Glomerular visceral epithelial cell (primary cell): Measurements from ENCODE around the gene SGSM2.

Source experiments
- DNase-seq: peaks from one replicate; pipeline ENCODE4 v3.0.0-alpha.2; 2016; ENCODE audit errors: extremely low spot score

The SGSM2 gene

DNA sequence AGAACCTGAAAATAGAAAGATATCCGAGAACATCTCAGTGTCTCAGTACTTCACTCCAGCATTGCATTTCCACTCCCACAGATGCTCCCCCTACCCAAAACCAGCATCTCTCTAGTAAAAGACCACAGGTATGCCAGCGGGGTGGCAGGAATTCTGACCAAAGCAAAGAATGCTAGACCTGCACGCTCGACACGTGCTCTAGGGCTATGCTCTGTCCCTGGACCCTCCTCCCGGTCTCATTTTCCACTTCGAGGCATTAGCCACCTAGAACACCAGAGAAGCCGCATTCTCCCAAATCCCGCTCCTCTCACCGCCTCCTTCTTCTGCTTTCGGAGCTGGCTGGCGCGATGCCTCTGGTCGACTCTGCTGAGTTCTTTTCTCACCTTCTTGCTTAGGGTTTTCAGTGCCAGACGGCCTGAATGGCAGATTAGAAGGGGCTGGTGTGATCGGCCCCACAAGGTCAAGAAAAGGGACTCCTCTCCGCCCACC lies 1.5 kb upstream of the SGSM2 start:
- DNase-seq, result peak; percentile 47

DNA sequence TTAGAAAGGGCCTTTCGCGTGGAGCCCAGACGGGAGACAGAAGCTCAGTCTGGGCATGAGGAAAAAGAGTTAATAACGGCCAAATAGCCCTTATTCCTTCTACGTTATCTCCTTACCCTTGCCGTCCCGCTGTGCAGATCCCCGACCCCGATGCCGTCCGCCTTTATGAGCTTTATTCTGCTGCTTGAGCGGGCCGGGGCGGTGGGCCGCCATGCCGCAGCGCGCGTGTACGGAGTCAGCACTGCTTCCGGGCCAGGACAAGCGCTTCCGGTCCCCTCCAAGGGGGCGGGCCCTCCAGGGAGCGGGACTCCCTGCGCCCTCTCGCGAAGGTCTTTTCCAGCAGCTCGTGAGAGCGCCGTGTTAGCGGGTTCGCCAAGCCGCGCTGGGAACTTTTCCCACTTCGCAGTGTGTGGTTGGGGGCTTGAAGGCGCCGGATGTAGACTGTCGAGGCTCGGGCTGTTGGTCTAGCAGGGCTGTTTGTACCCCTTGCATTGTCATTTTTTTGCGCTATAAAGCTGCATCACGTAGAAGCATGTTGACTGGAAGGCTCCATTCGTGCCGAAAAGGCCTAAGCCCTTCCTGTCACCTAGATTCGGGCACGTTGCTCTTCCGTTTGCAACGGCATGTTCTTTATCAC lies 968 bp upstream of the SGSM2 start, which contains the start of gene TSR1:
Gene TSR1, minus strand, starts transcription at position 243 of the 637 bp plus-strand sequence. Its CDS starts 30 bp downstream, at position 213.
- peak; percentile 89 for DNase-seq

DNA sequence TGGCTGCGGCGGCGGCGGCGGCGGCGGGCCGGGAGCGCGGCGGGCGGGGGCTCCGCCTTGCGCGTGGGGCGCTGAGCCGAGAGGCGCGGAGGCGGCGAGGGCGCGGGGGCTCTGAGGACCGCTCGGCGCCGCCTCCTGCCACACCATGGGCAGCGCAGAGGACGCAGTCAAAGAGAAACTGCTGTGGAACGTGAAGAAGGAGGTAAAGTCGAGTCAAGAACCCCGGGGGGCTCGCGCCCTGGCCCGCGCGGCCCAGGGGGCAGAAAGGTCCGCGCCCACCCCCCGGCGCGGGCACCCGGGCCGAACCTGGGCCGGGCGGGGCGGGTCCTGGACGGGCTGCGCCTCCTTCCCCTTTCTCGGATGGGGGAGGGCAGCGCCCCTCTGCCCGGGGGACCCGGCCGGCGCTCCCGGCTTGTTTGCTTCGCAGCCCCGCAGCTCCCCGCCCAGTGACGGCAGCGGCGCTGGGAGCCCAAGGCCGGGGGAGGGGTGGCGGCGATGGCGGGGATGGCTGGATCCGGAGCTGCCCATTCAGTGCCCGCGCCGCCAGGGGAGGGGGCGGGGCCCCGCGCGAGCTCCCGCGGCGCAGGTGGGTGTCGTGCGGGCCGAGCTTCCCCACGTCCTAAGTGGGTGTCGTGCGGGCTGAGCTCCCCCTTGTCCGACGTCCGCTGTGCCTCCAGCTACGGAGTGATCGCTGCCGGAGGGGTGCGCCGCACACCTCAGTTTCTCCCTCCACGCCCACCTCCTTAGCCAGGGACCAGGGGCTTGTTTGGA lies 428 bp downstream of the SGSM2 start:
- peak; percentile 74 for DNase-seq

DNA sequence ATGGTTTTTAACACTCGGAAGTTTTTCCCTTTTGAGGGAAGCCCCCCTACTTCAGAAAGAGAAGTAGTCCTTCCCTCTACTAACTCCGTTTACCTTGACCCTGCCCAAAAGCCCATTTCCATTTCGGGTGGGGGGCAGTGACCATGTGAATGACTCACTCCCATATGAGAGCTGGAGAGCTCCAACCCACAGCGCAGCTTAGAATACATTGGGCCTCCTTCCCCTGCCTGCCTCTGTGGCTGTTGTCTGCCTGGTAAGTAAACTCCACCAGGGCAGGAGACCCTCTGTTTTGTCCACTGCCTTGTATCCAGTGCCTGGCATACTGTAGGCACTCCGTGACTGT lies 985 bp downstream of the SGSM2 start:
- peak; percentile 20 for DNase-seq

DNA sequence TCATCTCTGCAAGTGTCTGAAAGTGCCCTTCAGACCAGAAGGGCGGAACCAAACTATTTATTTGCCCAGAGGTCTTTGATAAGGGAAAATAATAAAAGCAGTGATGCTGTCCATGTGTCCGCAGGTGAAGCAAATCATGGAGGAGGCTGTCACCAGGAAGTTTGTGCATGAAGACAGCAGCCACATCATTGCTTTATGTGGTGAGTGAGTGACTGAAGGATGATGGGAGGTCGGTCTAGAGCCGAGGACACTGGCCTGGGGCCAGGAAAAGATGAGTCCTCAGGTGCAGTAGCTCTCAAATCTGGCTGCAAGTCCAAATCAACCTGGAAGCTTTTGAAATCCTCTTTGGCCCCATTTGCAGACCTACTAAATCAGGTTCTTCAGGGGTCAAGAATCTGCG lies 6.1 kb downstream of the SGSM2 start:
- DNase-seq, result no peak

DNA sequence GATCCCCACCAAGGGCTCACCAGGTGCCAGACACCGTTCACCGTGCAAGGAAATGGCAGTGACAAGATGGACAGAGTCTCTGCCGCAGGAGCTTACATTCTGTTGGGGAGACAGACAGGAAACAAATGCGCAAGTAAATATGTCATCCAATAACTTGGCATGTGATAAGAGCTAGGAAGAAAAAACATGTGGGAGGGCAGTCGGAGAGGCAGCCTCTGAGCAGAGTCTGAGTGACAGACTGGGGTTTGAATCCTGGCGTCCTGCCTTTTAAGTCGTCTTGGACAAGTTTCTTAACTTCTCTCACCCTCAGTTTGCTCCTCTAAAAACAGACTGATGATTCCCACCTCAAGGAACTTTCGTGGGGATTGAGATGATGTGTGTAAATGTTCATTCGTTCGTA lies 7.2 kb downstream of the SGSM2 start:
- no peak for DNase-seq

DNA sequence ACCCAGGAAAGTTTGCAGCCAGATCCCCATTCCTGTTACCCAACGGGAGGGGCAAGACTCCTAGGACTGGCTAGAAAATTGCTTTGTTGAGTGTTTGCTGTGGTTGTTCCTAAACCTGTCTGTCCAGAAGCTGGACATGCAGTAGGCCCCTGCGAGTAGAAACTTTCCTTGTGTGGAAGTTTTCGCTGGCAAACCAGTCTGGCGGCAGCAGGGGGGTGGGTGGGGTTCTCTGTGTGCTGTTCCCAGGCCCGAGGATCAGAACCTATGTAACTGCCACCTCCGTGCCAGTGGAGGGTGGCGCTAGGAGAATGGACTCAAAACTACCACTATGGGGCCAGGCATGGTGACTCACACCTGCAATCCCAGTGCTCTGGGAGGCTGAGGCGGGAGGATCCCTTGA lies 9.2 kb downstream of the SGSM2 start:
- no peak for DNase-seq

DNA sequence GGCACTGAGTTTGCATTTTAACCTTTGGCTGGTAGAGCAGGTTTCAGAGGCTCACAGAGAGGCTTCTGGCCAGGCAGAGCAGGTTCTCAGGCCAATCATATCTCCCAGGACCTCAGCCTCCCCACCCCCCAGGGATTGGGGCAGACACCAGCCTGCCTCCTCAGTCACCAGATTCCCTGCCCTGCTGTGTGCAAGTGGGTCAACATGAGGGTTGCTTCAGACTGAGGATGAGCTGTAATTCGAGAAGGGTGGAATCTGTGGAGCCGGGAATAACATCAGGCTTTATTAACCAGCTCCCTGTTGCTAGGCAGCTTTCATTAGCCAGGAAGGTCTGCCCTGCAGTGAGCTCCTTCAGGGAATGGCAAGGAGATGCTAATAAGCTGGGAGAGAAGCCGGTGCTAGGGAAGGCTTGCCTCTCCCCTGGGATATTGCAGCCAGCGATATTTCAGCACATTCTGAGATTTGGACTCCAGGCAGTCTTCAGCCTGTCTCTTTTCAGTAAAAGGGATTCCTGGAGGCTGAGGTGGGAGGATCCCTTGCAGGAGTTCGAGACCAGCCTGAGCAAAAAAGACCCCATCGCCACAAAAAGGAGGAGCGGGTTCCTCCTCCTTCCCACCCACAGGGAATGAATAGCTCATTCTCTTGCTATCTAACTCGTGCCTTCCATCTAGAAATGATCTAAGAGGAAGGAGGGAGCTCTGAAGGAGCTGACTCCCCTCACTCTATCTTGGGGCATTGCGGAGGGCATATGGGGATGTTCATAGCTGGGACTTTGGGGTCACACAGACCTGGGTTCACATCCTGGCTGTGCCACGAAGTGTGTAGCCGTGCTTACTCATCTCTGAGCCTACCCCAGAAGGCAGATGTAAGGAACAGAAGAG lies 10.7 kb downstream of the SGSM2 start:
- DNase-seq, result peak; percentile 79

DNA sequence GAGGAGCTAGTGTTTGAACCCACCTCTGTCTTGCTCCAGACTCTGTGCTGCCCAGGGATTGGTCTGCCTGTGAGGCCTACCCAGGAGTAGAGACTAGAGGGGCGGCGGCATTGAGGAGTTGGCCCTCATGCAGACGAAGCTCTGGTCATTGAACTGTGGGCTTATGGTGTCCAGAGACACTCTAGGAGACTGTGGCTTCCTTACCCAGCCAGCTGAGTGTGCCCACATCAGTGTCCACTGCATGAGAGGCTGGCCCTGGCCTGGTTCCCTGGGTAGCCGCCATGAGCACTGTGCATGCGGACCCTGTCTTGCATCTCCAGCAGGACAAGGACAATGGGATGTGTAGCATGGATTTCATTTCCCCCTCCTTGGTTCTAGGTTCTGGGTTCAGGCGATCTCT lies 14.0 kb downstream of the SGSM2 start:
- no peak for DNase-seq

DNA sequence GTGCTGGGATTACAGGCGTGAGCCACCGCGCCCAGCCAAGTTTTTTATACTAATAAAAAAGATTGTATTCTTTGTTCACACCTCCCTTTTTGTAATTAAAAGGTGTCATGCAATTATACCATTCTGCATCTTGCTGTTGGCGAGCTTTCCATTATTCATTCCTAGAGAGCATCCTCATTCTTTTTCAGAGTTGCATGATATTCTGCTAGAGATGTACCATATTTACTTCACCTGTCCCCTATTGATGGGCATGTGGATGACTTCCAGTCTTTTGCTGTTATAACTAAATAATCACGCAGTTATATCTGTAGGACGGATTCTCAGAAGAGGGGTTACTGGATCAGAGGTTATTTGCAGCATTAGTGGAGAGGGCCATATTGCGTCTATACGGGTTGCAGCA lies 17.0 kb downstream of the SGSM2 start:
- no peak for DNase-seq

DNA sequence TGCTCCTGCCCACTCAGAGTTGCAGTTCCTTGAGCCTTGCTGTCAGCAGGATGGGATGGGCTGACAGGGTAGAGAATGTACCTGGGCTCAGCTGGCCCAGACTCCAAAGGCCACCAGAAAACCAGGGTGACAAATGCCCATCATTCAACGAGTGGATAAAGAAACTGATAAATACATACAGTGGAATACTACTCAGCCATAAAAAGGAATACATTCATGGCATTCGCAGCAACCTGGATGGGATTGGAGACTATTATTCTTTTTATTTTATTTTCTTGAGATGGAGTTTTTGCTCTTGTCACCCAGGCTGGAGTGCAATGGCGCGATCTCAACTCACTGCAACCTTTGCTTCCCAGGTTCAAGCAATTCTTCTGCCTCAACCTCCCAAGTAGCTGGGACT lies 19.9 kb downstream of the SGSM2 start:
- no peak for DNase-seq

DNA sequence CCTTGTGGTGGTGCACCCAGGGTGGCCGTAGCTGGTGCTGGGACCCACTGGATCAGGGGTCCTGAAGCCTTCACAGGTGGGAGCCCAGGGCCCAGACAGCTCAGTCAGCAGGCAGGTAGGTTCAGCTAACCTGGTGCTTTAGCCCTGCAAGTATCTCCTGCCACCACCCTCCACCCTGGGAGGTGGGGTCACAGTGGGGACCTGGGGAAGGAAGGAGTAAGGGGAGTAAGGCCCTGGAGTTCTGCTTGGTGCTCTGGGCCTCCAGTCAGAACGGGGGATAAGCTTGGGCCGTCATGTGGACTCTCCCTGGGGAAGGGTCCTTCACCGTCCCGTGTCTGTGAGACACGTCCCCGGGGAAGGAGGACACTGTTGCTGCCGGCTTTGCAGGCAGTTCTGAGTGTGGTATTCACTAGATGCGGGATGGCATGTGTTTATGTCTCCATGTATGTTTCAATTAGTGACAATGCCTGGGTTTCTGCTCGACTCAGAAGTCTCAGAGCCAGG lies 20.7 kb downstream of the SGSM2 start:
- DNase-seq, result no peak

DNA sequence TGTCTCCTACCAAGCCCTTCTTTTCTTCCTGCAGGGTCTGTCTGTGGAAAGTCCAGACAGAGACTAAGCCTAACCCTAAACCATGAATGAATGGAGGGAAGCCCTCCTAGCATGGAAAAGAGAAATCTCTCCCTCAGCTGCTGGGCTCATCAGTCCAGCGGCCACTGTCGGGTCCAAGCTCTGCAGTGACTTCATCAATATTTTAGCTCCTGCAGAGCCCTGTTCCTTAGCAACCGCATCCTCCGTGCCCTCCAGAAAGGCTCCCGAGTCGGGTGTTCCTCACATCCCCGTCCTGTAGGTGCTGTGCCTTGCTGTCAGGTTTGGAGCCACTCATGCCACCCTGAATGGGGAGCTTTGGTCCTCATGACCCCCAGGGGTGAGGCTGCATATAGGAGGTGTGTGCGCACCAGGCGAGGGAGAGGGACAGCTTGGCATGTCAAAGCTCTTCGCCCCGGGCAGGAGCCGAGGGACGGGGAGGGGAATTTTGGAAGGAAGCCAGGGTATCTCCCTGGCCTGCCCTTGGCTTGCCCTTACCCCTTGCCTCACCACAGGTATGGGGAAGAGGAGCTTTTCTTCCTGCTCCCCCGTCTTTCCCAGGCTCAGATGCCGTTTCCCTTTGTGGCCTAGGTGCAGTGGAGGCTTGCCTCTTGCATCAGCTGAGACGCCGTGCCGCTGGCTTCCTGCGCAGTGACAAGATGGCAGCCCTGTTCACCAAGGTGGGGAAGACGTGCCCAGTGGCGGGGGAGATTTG lies 23.9 kb downstream of the SGSM2 start:
- DNase-seq, result no peak

DNA sequence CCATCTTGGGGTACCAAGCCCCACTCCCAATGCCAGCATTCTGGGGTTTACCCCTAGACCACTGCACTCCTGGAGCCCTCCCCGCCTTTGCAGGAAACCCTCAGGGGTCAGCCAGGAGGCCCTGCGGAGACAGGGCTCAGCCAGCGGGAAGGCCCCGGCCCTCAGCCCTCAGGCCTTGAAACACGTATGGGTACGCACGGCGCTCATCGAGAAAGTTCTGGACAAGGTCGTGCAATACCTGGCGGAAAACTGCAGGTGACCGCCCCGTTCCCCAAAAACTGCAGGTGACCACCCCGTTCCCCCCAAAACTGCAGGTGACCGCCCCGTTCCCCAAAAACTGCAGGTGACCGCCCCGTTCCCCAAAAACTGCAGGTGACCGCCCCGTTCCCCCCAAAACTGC lies 24.7 kb downstream of the SGSM2 start:
- no peak for DNase-seq

DNA sequence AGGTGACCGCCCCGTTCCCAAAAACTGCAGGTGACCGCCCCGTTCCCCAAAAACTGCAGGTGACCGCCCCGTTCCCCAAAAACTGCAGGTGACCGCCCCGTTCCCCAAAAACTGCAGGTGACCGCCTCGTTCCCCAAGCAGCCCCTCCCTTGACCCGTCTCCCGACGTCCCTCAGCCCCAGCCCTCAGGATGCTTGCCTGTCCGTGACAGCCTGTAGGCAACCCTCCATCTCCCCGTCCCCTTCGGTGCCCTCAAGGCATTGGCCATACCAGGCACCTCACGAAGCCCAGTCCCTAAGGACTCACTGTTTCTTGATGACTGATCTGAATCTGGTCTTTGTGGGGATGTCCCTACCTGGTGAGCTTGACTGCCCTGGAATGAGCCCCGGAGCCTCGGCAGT lies 25.1 kb downstream of the SGSM2 start:
- DNase-seq, result no peak

DNA sequence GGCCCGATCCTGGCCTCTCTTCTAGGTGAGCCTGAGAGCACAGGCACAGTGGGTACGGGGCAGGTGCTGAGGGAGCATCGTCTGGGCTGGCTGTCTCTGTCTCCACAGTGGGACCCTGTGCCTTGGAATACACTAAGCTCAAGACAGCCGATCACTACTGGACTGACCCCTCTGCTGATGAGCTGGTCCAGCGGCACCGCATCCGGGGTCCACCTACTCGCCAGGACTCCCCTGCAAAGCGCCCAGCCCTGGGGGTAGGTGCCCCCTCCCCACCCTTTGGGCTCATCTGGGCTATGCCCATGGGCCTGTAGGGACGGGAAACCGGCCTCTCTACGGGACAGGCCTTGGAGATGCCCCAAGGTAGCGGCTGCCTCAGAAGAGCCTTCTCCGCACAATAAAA lies 25.6 kb downstream of the SGSM2 start:
- no peak for DNase-seq

DNA sequence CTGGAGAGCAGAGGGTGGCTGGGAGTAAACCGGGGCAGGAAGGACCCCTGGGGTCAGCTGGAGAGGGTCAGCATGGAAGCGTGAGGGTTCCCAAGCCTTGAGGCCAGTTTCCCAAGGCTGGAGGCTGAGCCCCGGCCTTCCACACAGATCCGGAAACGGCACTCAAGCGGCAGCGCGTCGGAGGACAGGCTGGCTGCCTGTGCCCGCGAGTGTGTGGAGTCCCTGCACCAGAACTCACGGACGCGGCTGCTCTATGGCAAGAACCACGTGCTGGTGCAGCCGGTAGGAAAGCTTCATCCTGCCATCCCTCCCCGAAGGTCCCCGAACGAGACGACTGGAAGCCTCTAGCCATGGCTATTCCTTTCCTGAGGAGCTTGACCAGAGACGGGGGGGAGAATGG lies 26.0 kb downstream of the SGSM2 start:
- DNase-seq, result no peak

DNA sequence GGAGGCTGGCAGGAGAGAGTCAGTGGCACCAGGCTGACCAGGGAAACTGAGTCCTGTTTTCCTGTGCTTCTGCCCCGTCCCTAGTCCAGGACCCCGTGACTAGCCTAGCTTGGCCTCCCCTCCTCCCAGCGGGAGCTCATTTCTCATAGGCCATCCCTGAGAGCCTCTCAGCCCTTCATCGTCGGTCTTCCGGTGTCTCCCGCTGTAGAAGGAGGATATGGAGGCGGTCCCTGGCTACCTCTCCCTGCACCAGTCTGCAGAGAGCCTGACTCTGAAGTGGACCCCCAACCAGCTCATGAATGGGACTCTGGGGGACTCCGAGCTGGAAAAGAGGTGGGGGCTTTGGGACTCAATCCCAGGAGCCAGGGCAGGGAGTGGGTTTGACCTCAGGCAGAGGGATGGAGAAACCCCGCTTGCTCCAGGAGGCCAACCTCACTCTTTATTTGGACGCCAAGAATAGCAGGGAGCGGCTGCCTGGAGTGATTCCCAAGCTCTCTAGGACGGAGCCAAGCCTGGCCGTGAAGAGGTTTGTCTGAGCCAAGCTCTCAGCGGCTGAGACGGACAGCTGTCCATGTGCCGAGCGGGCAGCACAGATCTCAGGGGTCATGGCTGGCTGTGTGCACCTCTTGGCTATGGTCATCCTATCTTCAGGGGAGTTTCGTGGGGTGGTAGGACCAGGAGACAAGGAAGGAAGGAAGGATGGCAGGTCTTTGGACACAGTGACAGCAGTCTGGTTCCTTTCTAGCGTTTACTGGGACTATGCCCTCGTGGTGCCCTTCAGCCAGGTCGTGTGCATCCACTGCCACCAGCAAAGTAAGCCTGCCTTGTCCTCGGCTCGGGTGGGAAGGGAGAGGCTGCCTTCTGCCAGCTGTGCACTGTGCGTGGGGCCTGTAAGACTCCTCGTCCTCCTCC lies 26.8 kb downstream of the SGSM2 start:
- DNase-seq, result no peak

DNA sequence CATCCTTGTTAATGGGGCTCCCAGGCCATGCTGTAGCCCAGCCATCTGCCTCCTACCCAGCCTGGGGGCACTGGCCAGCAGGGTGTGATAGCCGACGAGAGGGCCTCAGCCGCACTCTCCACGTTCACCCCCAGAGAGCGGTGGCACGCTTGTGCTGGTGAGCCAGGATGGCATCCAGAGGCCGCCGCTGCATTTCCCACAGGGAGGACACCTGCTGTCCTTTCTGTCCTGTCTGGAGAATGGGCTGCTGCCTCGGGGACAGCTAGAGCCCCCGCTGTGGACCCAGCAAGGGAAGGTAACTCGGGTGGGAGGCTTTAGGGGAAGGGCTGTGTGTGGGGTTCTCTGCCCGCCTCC lies 27.4 kb downstream of the SGSM2 start:
- DNase-seq, result no peak

DNA sequence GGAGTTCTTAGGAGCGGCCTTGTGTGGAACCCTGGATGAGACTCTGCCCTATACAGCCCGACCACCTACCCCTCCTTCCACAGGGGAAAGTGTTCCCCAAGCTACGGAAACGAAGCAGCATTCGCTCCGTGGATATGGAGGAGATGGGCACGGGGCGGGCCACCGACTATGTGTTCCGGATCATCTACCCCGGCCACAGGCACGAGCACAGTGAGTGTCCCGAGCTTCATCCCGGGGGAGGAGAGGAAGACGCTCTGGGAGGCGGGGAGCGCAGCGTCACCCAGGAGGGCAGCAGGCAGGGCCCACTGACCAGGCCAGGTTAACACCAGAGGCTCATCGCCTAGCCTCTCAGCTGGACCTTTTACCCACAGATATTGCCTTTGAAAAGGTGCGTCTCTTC lies 27.8 kb downstream of the SGSM2 start:
- DNase-seq, result no peak
